Pulmonary artery endothelial cell (primary cell): ENCODE results near the gene SHLD2. TPM values are rescaled to one million over a fixed set of nuclear protein-coding genes. Genes with fewer than 3 reads are reported as not detected.
"Not testable (repeated sequence)": the region's sequence is repeated elsewhere in the genome, so short reads cannot be mapped to it uniquely, and the experiment has no call there.

ENCODE experiments used
- DNase-seq: peaks from one replicate; pipeline ENCODE4 v3.0.0-alpha.2; 2011; ENCODE audit warnings: low read depth, low spot score
- total RNA-seq: library from RNA; depleted of rRNA; stranded (reverse); fragments of >200 nt; gene quantifications from 2 replicates; pipeline ENCODE4 v1.2.3, GENCODE V29; 2014

Gene SHLD2
- total RNA-seq, 1 donor from 2014 or later: 22.2 TPM

- DNase-seq: not testable (repeated sequence)
Observed at GRCh38 chr10:87211848-87212247, 116.8 kb downstream of the SHLD2 start.

GRCh38 chr10:87213150-87213765, 118.3 kb downstream of the SHLD2 start:
- not testable (repeated sequence) for DNase-seq

GRCh38 chr10:87213806-87214205, 118.8 kb downstream of the SHLD2 start:
- not testable (repeated sequence) for DNase-seq

DNA sequence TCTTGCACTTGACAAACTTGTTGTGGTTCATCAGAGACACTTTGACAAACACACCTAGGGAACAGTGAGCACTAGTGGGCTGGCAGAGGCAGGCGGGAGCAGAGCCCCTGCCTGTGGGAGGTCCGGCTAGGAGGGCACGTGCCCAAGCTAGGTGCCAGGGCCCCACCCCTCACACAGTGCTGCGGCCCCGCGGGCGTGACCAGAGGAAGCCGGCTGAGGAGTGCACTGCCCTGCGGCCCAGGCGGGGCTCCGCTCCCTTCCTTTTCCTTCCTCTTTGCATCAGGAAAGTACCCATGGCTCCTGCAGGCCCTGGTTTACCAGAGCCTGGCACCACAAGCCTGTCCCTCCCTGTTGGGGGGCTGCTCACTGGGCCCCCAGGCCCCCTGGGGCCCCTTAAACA, 121.1 kb downstream of the SHLD2 start:
- not testable (repeated sequence) for DNase-seq

DNA sequence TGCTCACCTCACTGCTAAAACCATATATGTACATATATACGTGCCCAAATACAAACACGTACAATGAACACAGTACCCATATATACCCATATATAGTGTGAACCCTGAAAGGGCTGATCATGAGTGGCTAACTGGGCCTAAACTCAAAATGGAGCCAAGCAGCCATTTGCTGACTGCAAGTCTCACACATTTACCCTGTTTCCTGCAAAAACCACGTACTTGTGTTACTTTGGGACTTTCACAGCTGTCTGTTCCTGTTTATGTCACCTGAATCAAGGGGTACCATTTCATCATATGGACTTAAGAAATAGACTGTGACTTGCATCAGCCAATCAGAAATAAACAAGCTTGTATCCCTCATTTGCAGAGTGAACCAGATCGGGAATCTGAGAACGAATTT, 124.4 kb downstream of the SHLD2 start:
- DNase-seq: not testable (repeated sequence)

DNA sequence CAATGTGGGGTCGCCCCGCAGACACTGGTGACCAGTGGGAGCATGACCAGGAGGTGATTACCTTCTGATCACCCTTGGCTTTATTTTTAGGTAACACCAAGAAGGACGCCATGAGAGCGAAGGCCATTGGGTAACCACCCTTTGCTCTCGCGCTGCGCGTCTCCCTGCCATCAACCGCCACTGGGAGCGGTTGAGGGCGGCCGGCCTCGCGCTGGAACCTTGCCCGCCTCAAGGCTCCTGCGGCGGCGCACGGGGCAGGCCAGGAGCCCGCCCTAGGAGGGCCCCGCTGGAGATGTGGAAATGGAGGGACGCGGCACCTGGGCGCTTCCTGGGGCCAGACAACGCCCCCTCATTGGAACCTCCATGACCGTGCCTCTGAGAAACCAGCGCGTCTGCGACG, 127.8 kb downstream of the SHLD2 start:
- not testable (repeated sequence) for DNase-seq

- DNase-seq: not testable (repeated sequence)
Observed at GRCh38 chr10:87225148-87225547, 130.1 kb downstream of the SHLD2 start, which contains the start of gene NUTM2A. TSS of gene NUTM2A (plus strand) at chr10:87225448. CDS start at chr10:87225831, 383 bp downstream.

GRCh38 chr10:87228247-87228646, 133.2 kb downstream of the SHLD2 start:
- DNase-seq: not testable (repeated sequence)

DNA sequence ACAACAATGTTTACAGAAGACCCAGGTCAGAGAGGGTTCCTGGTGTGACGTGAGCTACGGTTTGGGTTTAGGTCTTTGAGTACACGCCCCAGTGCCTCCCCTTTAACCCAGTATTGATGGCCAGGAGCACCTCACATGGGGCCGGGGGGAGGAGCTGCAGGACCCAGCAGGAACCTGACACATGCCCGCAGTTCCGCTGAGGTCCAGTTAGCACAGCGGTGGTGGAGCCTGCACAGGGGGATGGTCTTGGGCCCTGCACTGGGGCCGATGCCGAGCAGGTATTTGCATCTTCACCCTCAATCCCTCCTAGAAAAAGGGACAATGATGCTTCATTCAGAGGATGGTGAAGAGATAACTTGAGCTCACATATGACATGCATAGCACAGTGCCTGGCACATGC, 134.2 kb downstream of the SHLD2 start:
- not testable (repeated sequence) for DNase-seq

- not testable (repeated sequence) for DNase-seq
Observed at GRCh38 chr10:87234854-87235253, 139.8 kb downstream of the SHLD2 start.

DNA sequence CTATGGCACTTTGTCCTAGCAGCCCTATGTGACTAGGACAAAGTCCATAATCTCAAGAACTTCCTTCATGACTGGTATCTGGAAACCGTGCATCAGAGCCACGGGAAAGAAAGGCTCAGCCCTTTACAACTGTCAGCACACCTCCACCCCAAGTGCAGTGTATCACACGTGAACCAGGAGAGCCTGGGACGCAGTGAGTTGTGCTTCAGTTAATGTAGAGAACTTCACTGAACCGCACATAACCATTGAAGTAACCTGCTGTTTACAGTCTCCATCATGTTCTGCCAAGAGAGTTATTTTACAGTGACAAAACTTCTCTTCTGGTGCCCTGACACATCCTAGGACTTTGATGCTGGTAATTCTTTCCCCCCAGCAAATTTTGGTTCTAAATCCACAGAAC, 142.2 kb downstream of the SHLD2 start:
- not testable (repeated sequence) for DNase-seq

- not testable (repeated sequence) for DNase-seq
Observed at GRCh38 chr10:87239346-87239808, 144.4 kb downstream of the SHLD2 start.

Other genes starting within 250 kb of the SHLD2 start
- 355 and 372 TPM in 2 replicates for gene MMRN2, start 137.6 kb upstream of the SHLD2 start, total RNA-seq
- gene SNCG, start 136.6 kb upstream of the SHLD2 start, total RNA-seq: 43.1 and 45.0 TPM in 2 replicates
- 14.3 and 36.5 TPM in 2 replicates for gene ADIRF, start 126.7 kb upstream of the SHLD2 start, total RNA-seq
- not detected in 2 replicates for gene FAM25A, start 74.9 kb upstream of the SHLD2 start, total RNA-seq
- gene GLUD1, start 363 bp upstream of the SHLD2 start, total RNA-seq: 224 and 228 TPM in 2 replicates
- gene NUTM2A, start 130.2 kb downstream of the SHLD2 start, total RNA-seq: 0.07 and 0.35 TPM in 2 replicates